RWPE2 (cell line): ENCODE results near the gene CRADD.
"Not testable (repeated sequence)": the region's sequence is repeated elsewhere in the genome, so short reads cannot be mapped to it uniquely, and the experiment has no call there.

Experiments used
- ATAC-seq: fragments of 200-7000 bp; cut with Tn5 transposase; 3 replicates; pipeline ENCODE4 v1.9.1; 2021; ENCODE audit warnings: low read depth
- DNase-seq: peaks from one replicate; pipeline ENCODE4 v3.0.0-alpha.2; 2020; ENCODE audit warnings: low spot score
- H3K27ac ChIP-seq: fragments of 450-650 bp; 2 replicates; pipeline ENCODE4 v1.5.1; 2017; ENCODE audit warnings: mild to moderate bottlenecking; ENCODE audit not compliant: poor library complexity, severe bottlenecking
- H3K27me3 ChIP-seq: fragments of 250-450 bp; sonication (Bioruptor Pico); 2 replicates; pipeline ENCODE4 v1.5.1; 2021; ENCODE audit warnings: mild to moderate bottlenecking, moderate library complexity; ENCODE audit not compliant: insufficient read depth, poor library complexity, severe bottlenecking
- H3K36me3 ChIP-seq: fragments of 250-450 bp; sonication (Bioruptor Pico); 2 replicates; pipeline ENCODE4 v1.5.1; 2020; ENCODE audit warnings: low read depth, mild to moderate bottlenecking, moderate library complexity
- H3K4me1 ChIP-seq: fragments of 250-450 bp; sonication (Bioruptor Pico); 2 replicates; pipeline ENCODE4 v1.5.1; 2021; ENCODE audit warnings: mild to moderate bottlenecking, moderate library complexity; ENCODE audit not compliant: insufficient read depth, poor library complexity, severe bottlenecking
- H3K4me3 ChIP-seq: fragments of 250-450 bp; sonication (Bioruptor Pico); 2 replicates; pipeline ENCODE4 v1.5.1; 2021; ENCODE audit warnings: mild to moderate bottlenecking, moderate library complexity; ENCODE audit not compliant: severe bottlenecking
- H3K9me3 ChIP-seq: fragments of 250-450 bp; sonication (Bioruptor Pico); 2 replicates; pipeline ENCODE4 v1.5.1; 2021; ENCODE audit warnings: mild to moderate bottlenecking, moderate library complexity; ENCODE audit not compliant: severe bottlenecking
- CTCF ChIP-seq: fragments of 450-650 bp; IDR thresholded peaks from one replicate; pipeline ENCODE4 v1.5.1; 2017; ENCODE audit warnings: mild to moderate bottlenecking, moderate library complexity; ENCODE audit not compliant: poor library complexity, severe bottlenecking

The CRADD gene

GRCh38 chr12:93707836-93708235 lies 30.7 kb downstream of the CRADD start:
- H3K36me3 ChIP-seq, result no peaks in the 10 kb centered on the region
- H3K27me3 ChIP-seq, result no peaks in the 10 kb centered on the region
- H3K4me1 ChIP-seq, result peaks cover 4% of the 10 kb centered on the region
- H3K27ac ChIP-seq, result no peak overlapping the region
- ATAC-seq (peak; percentile 55), DNase-seq (no peak)
- no peak overlapping the region for H3K4me3 ChIP-seq
- no peak for TF ChIP-seq CTCF
- peaks cover 4% of the 10 kb centered on the region for H3K9me3 ChIP-seq

GRCh38 chr12:93708952-93709351 lies 31.8 kb downstream of the CRADD start:
- DNase-seq, result no peak
- no peak for ATAC-seq
- peaks cover 4% of the 10 kb centered on the region for H3K9me3 ChIP-seq
- H3K27ac ChIP-seq, result no peak overlapping the region
- H3K36me3 ChIP-seq, result no peaks in the 10 kb centered on the region
- H3K4me3 ChIP-seq, result no peak overlapping the region
- TF ChIP-seq CTCF, result no peak
- H3K27me3 ChIP-seq, result no peaks in the 10 kb centered on the region
- peaks cover 4% of the 10 kb centered on the region for H3K4me1 ChIP-seq

GRCh38 chr12:93709386-93709785 lies 32.2 kb downstream of the CRADD start:
- ATAC-seq (no peak), DNase-seq (no peak)
- H3K4me1 ChIP-seq, result peaks cover 4% of the 10 kb centered on the region
- H3K9me3 ChIP-seq, result peaks cover 4% of the 10 kb centered on the region
- no peak overlapping the region for H3K4me3 ChIP-seq
- TF ChIP-seq CTCF, result no peak
- no peaks in the 10 kb centered on the region for H3K36me3 ChIP-seq
- no peaks in the 10 kb centered on the region for H3K27me3 ChIP-seq
- no peak overlapping the region for H3K27ac ChIP-seq

- Histone ChIP-seq H3K27me3 (no peaks in the 10 kb centered on the region), H3K4me3 (no peak overlapping the region), H3K36me3 (no peaks in the 10 kb centered on the region), H3K9me3 (peaks cover 4% of the 10 kb centered on the region), H3K4me1 (peaks cover 4% of the 10 kb centered on the region), H3K27ac (no peak overlapping the region)
- TF ChIP-seq CTCF, result no peak
- ATAC-seq (no peak), DNase-seq (no peak)
Measured at GRCh38 chr12:93710574-93710926, 33.4 kb downstream of the CRADD start.

GRCh38 chr12:93711502-93711901 lies 34.3 kb downstream of the CRADD start:
- H3K4me1 ChIP-seq, ATAC-seq, H3K9me3 ChIP-seq, H3K36me3 ChIP-seq, H3K27ac ChIP-seq, H3K27me3 ChIP-seq, DNase-seq, H3K4me3 ChIP-seq: not testable (repeated sequence)
